Stimulated activated CD8-positive, alpha-beta memory T cell treated with anti-CD3 and anti-CD28 coated beads, Interleukin-7, amount 100 ng/mL, for 4 hours (primary cell): ENCODE results near the gene TANK.
A peak's percentile ranks its signal among the peaks of the same experiment; 100 is the strongest.
"Not testable (repeated sequence)": the region's sequence is repeated elsewhere in the genome, so short reads cannot be mapped to it uniquely, and the experiment has no call there.

Experiments used
- DNase-seq, 2 donors: peaks; one replicate each; pipeline ENCODE4 v3.0.0-alpha.2; 2020; ENCODE audit warnings: low read depth in 2 of 2

Gene TANK

GRCh38 chr2:161273038-161273760 is 113.0 kb downstream of the TANK start:
- DNase-seq, result no peak

GRCh38 chr2:161278564-161279229 is 118.5 kb downstream of the TANK start:
- DNase-seq, result not testable (repeated sequence)

GRCh38 chr2:161279230-161279815 is 119.1 kb downstream of the TANK start:
- DNase-seq, result not testable (repeated sequence)

- peak in 1 of 2 donors; percentile 18 for DNase-seq
Observed at GRCh38 chr2:161280906-161281323, 120.7 kb downstream of the TANK start.

GRCh38 chr2:161281615-161282310 is 121.5 kb downstream of the TANK start:
- DNase-seq, result not testable (repeated sequence)

GRCh38 chr2:161282311-161282644 is 122.0 kb downstream of the TANK start:
- not testable (repeated sequence) for DNase-seq

GRCh38 chr2:161283926-161284325 is 123.7 kb downstream of the TANK start:
- no peak for DNase-seq
